ENCODE data around the gene HEBP1. TPM values are rescaled to one million over a fixed set of nuclear protein-coding genes. Genes with fewer than 3 reads are reported as not detected.

HEBP1 gene
- polyA plus RNA-seq, 1 donor (not counting 4 experiments of a cell fraction or from before 2014, with no cell fraction given) = 24.8 TPM

DNA sequence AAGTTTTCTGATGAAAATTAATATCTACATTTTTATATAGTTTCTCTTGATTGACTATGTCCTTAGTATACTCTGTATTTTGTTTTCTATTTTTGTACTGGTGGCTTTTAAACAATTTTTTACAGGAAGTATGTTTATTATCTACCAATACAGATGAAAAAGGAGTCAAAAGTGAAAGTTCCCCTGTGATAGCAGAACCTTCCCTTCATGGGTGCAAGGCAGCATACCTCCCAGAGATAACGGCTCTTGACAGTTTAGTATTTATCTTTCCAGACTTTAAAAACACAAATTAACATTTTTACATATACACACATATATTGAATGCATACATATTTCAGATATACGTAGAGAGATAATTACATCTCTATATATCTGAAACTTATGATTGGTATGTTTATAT, 27.0 kb upstream of the HEBP1 start:
- Histone ChIP-seq H3K27ac (ENCODE audit: control insufficient read depth, insufficient read depth, low read length) (no peak overlapping the region), H3K4me3 (ENCODE audit: control insufficient read depth in 2 of 3, extremely low read depth in 1 of 3, insufficient read depth in 2 of 3, low read depth in 1 of 3, low read length in 3 of 3) (no peak overlapping the region), H3K4me2 (ENCODE audit: control insufficient read depth, extremely low read depth, insufficient read depth, low read depth, low read length) (no peak overlapping the region), H3K36me3 (ENCODE audit: control insufficient read depth in 2 of 2, extremely low read depth in 1 of 2, insufficient read depth in 2 of 2, low read length in 2 of 2) (no peaks in the 10 kb centered on the region), H4K20me1 (ENCODE audit: control insufficient read depth, extremely low read depth, insufficient read depth, low read length) (no peaks in the 10 kb centered on the region), H3K27me3 (ENCODE audit: control insufficient read depth, extremely low read depth, insufficient read depth, low read length) (no peaks in the 10 kb centered on the region), H3K4me1 (ENCODE audit: control insufficient read depth, extremely low read depth, insufficient read depth, low read length) (no peaks in the 10 kb centered on the region), H3K9me3 (ENCODE audit: control insufficient read depth, low read depth, low read length) (no peaks in the 10 kb centered on the region), H3K79me2 (ENCODE audit: control insufficient read depth, insufficient read depth, low read length) (no peaks in the 10 kb centered on the region), H3K9me1 (ENCODE audit: control insufficient read depth, extremely low read depth, insufficient read depth, low read length) (no peaks in the 10 kb centered on the region), H3K9ac (ENCODE audit: control insufficient read depth, extremely low read depth, insufficient read depth, low read length) (no peak overlapping the region), H2AFZ (ENCODE audit: control insufficient read depth, low read length) (no peak overlapping the region)
- no peak for FAIRE-seq
- dilution Hi-C loops (cut with MboI; ENCODE audit: extremely low pct_ligation_motif_present, low sequenced_read_pairs) = no loop called here
- TF ChIP-seq, protein P1, sequence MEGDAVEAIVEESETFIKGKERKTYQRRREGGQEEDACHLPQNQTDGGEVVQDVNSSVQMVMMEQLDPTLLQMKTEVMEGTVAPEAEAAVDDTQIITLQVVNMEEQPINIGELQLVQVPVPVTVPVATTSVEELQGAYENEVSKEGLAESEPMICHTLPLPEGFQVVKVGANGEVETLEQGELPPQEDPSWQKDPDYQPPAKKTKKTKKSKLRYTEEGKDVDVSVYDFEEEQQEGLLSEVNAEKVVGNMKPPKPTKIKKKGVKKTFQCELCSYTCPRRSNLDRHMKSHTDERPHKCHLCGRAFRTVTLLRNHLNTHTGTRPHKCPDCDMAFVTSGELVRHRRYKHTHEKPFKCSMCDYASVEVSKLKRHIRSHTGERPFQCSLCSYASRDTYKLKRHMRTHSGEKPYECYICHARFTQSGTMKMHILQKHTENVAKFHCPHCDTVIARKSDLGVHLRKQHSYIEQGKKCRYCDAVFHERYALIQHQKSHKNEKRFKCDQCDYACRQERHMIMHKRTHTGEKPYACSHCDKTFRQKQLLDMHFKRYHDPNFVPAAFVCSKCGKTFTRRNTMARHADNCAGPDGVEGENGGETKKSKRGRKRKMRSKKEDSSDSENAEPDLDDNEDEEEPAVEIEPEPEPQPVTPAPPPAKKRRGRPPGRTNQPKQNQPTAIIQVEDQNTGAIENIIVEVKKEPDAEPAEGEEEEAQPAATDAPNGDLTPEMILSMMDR (optimal IDR thresholded peaks at IDR 0.05 in 1 of 3, IDR thresholded peaks at IDR 0.05 in 1 of 3, conservative IDR thresholded peaks at IDR 0.05 in 1 of 3; ENCODE audit: extremely low read depth in 1 of 3, insufficient read depth in 2 of 3, low read length in 3 of 3) = no peak
- no peak for TF ChIP-seq EZH2 (IDR thresholded peaks at IDR 0.05; ENCODE audit: low read length)
- DNase-seq (ENCODE audit: low read depth, low spot score) = no peak

DNA sequence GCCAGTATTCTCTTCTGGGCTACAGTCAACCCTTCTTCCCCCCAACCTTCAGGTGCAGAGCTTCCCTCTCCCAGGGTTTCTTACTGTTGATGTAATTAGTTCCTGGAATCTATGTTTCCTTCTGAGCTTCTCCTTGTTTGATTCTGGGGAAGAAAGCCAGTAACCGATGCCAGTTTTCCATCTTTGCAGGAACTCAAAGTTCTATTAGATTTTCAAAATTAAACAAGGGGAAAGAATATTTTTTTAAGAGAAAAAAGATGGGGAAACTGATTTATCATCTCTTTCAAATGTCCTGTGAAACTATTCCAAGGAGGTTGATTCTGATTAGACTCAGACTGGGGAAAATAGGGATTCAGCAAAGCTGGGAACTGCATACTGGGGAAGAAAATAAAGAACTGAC, 26.2 kb upstream of the HEBP1 start:
- Histone ChIP-seq H3K9ac (ENCODE audit: control insufficient read depth, extremely low read depth, insufficient read depth, low read length) (no peak overlapping the region), H3K27ac (ENCODE audit: control insufficient read depth, insufficient read depth, low read length) (no peak overlapping the region), H3K27me3 (ENCODE audit: control insufficient read depth, extremely low read depth, insufficient read depth, low read length) (no peaks in the 10 kb centered on the region), H3K9me3 (ENCODE audit: control insufficient read depth, low read depth, low read length) (no peaks in the 10 kb centered on the region), H4K20me1 (ENCODE audit: control insufficient read depth, extremely low read depth, insufficient read depth, low read length) (no peaks in the 10 kb centered on the region), H2AFZ (ENCODE audit: control insufficient read depth, low read length) (no peak overlapping the region), H3K79me2 (ENCODE audit: control insufficient read depth, insufficient read depth, low read length) (no peaks in the 10 kb centered on the region), H3K4me1 (ENCODE audit: control insufficient read depth, extremely low read depth, insufficient read depth, low read length) (no peaks in the 10 kb centered on the region), H3K36me3 (ENCODE audit: control insufficient read depth in 2 of 2, extremely low read depth in 1 of 2, insufficient read depth in 2 of 2, low read length in 2 of 2) (no peaks in the 10 kb centered on the region), H3K4me2 (ENCODE audit: control insufficient read depth, extremely low read depth, insufficient read depth, low read depth, low read length) (no peak overlapping the region), H3K9me1 (ENCODE audit: control insufficient read depth, extremely low read depth, insufficient read depth, low read length) (no peaks in the 10 kb centered on the region), H3K4me3 (ENCODE audit: control insufficient read depth in 2 of 3, extremely low read depth in 1 of 3, insufficient read depth in 2 of 3, low read depth in 1 of 3, low read length in 3 of 3) (no peak overlapping the region)
- FAIRE-seq = no peak
- no peak for TF ChIP-seq EZH2 (IDR thresholded peaks at IDR 0.05; ENCODE audit: low read length)
- TF ChIP-seq, protein P1 (optimal IDR thresholded peaks at IDR 0.05 in 1 of 3, IDR thresholded peaks at IDR 0.05 in 1 of 3, conservative IDR thresholded peaks at IDR 0.05 in 1 of 3; ENCODE audit: extremely low read depth in 1 of 3, insufficient read depth in 2 of 3, low read length in 3 of 3) = no peak
- dilution Hi-C loops (cut with MboI; ENCODE audit: extremely low pct_ligation_motif_present, low sequenced_read_pairs) = no loop called here
- DNase-seq (ENCODE audit: low read depth, low spot score) = no peak
